GOT3 (cell line): ENCODE measurements around the gene MS4A5.

Experiments
- DNase-seq: peaks from one replicate; lab custom pipeline; 2025; ENCODE audit warnings: mixed read lengths; lab: John Stamatoyannopoulos, UW

Gene MS4A5

GRCh38 chr11:60482361-60482760, 53.0 kb downstream of the MS4A5 start:
- no peak for DNase-seq

- DNase-seq = no peak
These were observed 56.6 kb downstream of the MS4A5 start for GRCh38 chr11:60485987-60486386.

GRCh38 chr11:60492488-60493009, 63.2 kb downstream of the MS4A5 start, which contains the start of gene MS4A12:
MS4A12 (plus strand) TSS chr11:60492778; CDS start chr11:60497319, 4,541 bp downstream.
- DNase-seq = no peak

GRCh38 chr11:60493454-60493853, 64.1 kb downstream of the MS4A5 start:
- no peak for DNase-seq
